WTC11 (cell line): ENCODE measurements around the gene PTPN2. TPM values are rescaled to one million over a fixed set of nuclear protein-coding genes. Genes with fewer than 3 reads are reported as not detected.

Experiments used
- ATAC-seq: fragments of 200-7000 bp; cut with Tn5 transposase; 2 replicates; pipeline ENCODE4 v1.10.0; 2021; ENCODE audit warnings: mild to moderate bottlenecking, moderate library complexity
- CTCF ChIA-PET: fragments of 300-600 bp; sonication (Branson Sonifier 250); formaldehyde crosslinking; loops from one replicate; lab custom pipeline; 2021; ENCODE audit warnings: antibody characterized with exemption; lab: Charles Lee
- POLR2A ChIA-PET: fragments of 350-600 bp; sonication (Branson Sonifier 250); formaldehyde crosslinking; loops from one replicate; lab custom pipeline; 2021; ENCODE audit warnings: antibody characterized with exemption; lab: Charles Lee
- DNase-seq: peaks from one replicate; pipeline ENCODE4 v3.0.0; 2021; ENCODE audit warnings: low spot score
- H3K27ac Mint-ChIP-seq: 2 replicates; pipeline ENCODE4 v1.8.0; 2021; ENCODE audit warnings: mixed read lengths
- H3K27me3 Mint-ChIP-seq: 2 replicates; pipeline ENCODE4 v1.8.0; 2021; ENCODE audit warnings: low read depth, mild to moderate bottlenecking, moderate library complexity, mixed read lengths
- H3K36me3 Mint-ChIP-seq: 2 replicates; pipeline ENCODE4 v1.8.0; 2021; ENCODE audit warnings: mixed read lengths
- H3K4me1 Mint-ChIP-seq: 2 replicates; pipeline ENCODE4 v1.8.0; 2022; ENCODE audit warnings: mixed read lengths
- H3K4me3 Mint-ChIP-seq: 2 replicates; pipeline ENCODE4 v1.8.0; 2021; ENCODE audit warnings: mild to moderate bottlenecking, moderate library complexity, mixed read lengths
- H3K9me3 Mint-ChIP-seq: 2 replicates; pipeline ENCODE4 v1.8.0; 2021; ENCODE audit warnings: mixed read lengths
- ATF2 ChIP-seq: sonication (generic); formaldehyde crosslinking; IDR thresholded peaks from 2 replicates; pipeline ENCODE4 v1.8.1; 2022; ENCODE audit warnings: low read depth, missing genetic modification reagents, borderline replicate concordance
- E2F4 ChIP-seq: sonication (generic); formaldehyde crosslinking; IDR thresholded peaks from 2 replicates; pipeline ENCODE4 v1.8.1; 2022; ENCODE audit warnings: low read depth, mild to moderate bottlenecking, moderate library complexity, missing genetic modification reagents, borderline replicate concordance
- ETV6 ChIP-seq: sonication (generic); formaldehyde crosslinking; IDR thresholded peaks from 2 replicates; pipeline ENCODE4 v1.8.1; 2022; ENCODE audit warnings: mild to moderate bottlenecking, missing genetic modification reagents
- FOXK1 ChIP-seq: sonication (generic); formaldehyde crosslinking; IDR thresholded peaks from 2 replicates; pipeline ENCODE4 v1.8.0; 2022; ENCODE audit warnings: mild to moderate bottlenecking, moderate library complexity, missing genetic modification reagents
- FOXP1 ChIP-seq: sonication (generic); formaldehyde crosslinking; IDR thresholded peaks from 2 replicates; pipeline ENCODE4 v1.8.0; 2022; ENCODE audit warnings: missing genetic modification reagents, mild to moderate bottlenecking, moderate library complexity, borderline replicate concordance
- GABPB1 ChIP-seq: sonication (generic); formaldehyde crosslinking; IDR thresholded peaks from 2 replicates; pipeline ENCODE4 v1.8.1; 2023; ENCODE audit warnings: mild to moderate bottlenecking, missing genetic modification reagents
- GTF2I ChIP-seq: fragments of 250-450 bp; sonication (Bioruptor Pico); conservative IDR thresholded peaks from 2 replicates; pipeline ENCODE4 v1.4.0; 2021; ENCODE audit warnings: mild to moderate bottlenecking
- JAZF1 ChIP-seq: fragments of 250-450 bp; sonication (Bioruptor Pico); IDR thresholded peaks from 2 replicates; pipeline ENCODE4 v1.9.0; 2021; ENCODE audit warnings: moderate library complexity, mild to moderate bottlenecking, inconsistent platforms
- MYBL2 ChIP-seq: sonication (generic); formaldehyde crosslinking; IDR thresholded peaks from 2 replicates; pipeline ENCODE4 v1.8.1; 2023; ENCODE audit warnings: mild to moderate bottlenecking, moderate library complexity, missing genetic modification reagents
- NFATC4 ChIP-seq: fragments of 250-450 bp; sonication (Bioruptor Pico); IDR thresholded peaks from 2 replicates; pipeline ENCODE4 v1.9.0; 2021; ENCODE audit warnings: mild to moderate bottlenecking
- SMAD4 ChIP-seq: sonication (generic); formaldehyde crosslinking; IDR thresholded peaks from 2 replicates; pipeline ENCODE4 v1.8.0; 2022; ENCODE audit warnings: mild to moderate bottlenecking, missing genetic modification reagents
- TCF7 ChIP-seq: sonication (generic); formaldehyde crosslinking; IDR thresholded peaks from 2 replicates; pipeline ENCODE4 v1.8.0; 2022; ENCODE audit warnings: mild to moderate bottlenecking, low read depth, missing genetic modification reagents, moderate library complexity
- TEAD1 ChIP-seq: sonication (generic); formaldehyde crosslinking; IDR thresholded peaks from 2 replicates; pipeline ENCODE4 v1.8.0; 2022; ENCODE audit warnings: mild to moderate bottlenecking, missing genetic modification reagents
- ZMAT4 ChIP-seq: fragments of 250-450 bp; sonication (Bioruptor Pico); IDR thresholded peaks from 2 replicates; pipeline ENCODE4 v1.9.0; 2021; ENCODE audit warnings: mild to moderate bottlenecking
- ZNF263 ChIP-seq: sonication (generic); formaldehyde crosslinking; IDR thresholded peaks from 2 replicates; pipeline ENCODE4 v1.8.1; 2022; ENCODE audit warnings: low read depth, mild to moderate bottlenecking, moderate library complexity, missing genetic modification reagents
- ZNF281 ChIP-seq: sonication (generic); formaldehyde crosslinking; IDR thresholded peaks from 2 replicates; pipeline ENCODE4 v1.8.0; 2023; ENCODE audit warnings: mild to moderate bottlenecking, missing genetic modification reagents
- ZNF423 ChIP-seq: fragments of 250-450 bp; sonication (Bioruptor Pico); IDR thresholded peaks from 2 replicates; pipeline ENCODE4 v2.1.2; 2022; ENCODE audit warnings: mild to moderate bottlenecking, moderate library complexity
- ZNF512 ChIP-seq: sonication (generic); formaldehyde crosslinking; IDR thresholded peaks from 2 replicates; pipeline ENCODE4 v1.8.1; 2022; ENCODE audit warnings: missing genetic modification reagents, borderline replicate concordance
- ZNF532 ChIP-seq: fragments of 250-450 bp; sonication (Bioruptor Pico); IDR thresholded peaks from 2 replicates; pipeline ENCODE4 v1.9.0; 2021; ENCODE audit warnings: mild to moderate bottlenecking, borderline replicate concordance
- total RNA-seq: library from RNA; stranded (reverse); gene quantifications from 3 replicates; pipeline ENCODE4 v1.2.3, GENCODE V29; 2021

The PTPN2 gene
- total RNA-seq, 1 experiment from 2014 or later = 37.7 TPM

- no peak for ATAC-seq
- Mint-ChIP-seq H3K27ac (no peak overlapping the region; the same call in 1 of the 2 replicates), H3K4me1 (no peaks in the 10 kb centered on the region), H3K27me3 (peaks cover 16% of the 10 kb centered on the region), H3K9me3 (no peaks in the 10 kb centered on the region), H3K36me3 (no peaks in the 10 kb centered on the region), H3K4me3 (no peak overlapping the region)
- DNase-seq = no peak
- CTCF ChIA-PET = interaction anchor here (1.3 kb wide), 1 partner anchor 16 kb away, joined by 5 read pairs; no protein-coding TSS in a partner anchor
- POLR2A ChIA-PET = no interaction called here
- TF ChIP-seq ZMAT4 = no peak
- no peak for TF ChIP-seq ZNF263
- no peak for TF ChIP-seq NFATC4 (CRISPR knock-in tag)
- no peak for TF ChIP-seq ZNF512 (CRISPR knock-in tag)
- no peak for TF ChIP-seq TCF7 (CRISPR knock-in tag)
Measured at GRCh38 chr18:12783524-12783923, 100.5 kb downstream of the PTPN2 start.

- Mint-ChIP-seq H3K27ac (no peak overlapping the region), H3K4me1 (no peaks in the 10 kb centered on the region), H3K4me3 (no peak overlapping the region), H3K36me3 (no peaks in the 10 kb centered on the region), H3K27me3 (peaks cover 26% of the 10 kb centered on the region), H3K9me3 (no peaks in the 10 kb centered on the region)
- no peak for DNase-seq
- TF ChIP-seq FOXK1 (no peak), FOXP1 (CRISPR knock-in tag) (no peak), GABPB1 (CRISPR knock-in tag) (no peak), ZNF281 (CRISPR knock-in tag) (no peak), GTF2I (CRISPR knock-in tag) (no peak), MYBL2 (CRISPR knock-in tag) (no peak), SMAD4 (CRISPR knock-in tag) (no peak), ZNF423 (CRISPR knock-in tag) (no peak), TEAD1 (CRISPR knock-in tag) (no peak), ATF2 (CRISPR knock-in tag) (no peak)
- ATAC-seq = no peak
- CTCF ChIA-PET = interaction anchor here (1.3 kb wide), 1 partner anchor 15 kb away, joined by 5 read pairs; no protein-coding TSS in a partner anchor
- POLR2A ChIA-PET = no interaction called here
Measured at GRCh38 chr18:12782521-12782920, 101.5 kb downstream of the PTPN2 start.

GRCh38 chr18:12779456-12779855 lies 104.6 kb downstream of the PTPN2 start:
- CTCF ChIA-PET = interaction anchor here (1.1 to 1.3 kb wide), 2 partner anchors 12 to 52 kb away, joined by 3 to 5 read pairs; no protein-coding TSS in a partner anchor
- H3K9me3 Mint-ChIP-seq = peaks cover 7% of the 10 kb centered on the region
- DNase-seq (no peak), ATAC-seq (no peak)
- H3K4me3 Mint-ChIP-seq = no peak overlapping the region
- peaks cover 48% of the 10 kb centered on the region for H3K27me3 Mint-ChIP-seq
- no peaks in the 10 kb centered on the region for H3K4me1 Mint-ChIP-seq
- POLR2A ChIA-PET = no interaction called here
- peaks cover 5% of the 10 kb centered on the region for H3K36me3 Mint-ChIP-seq
- H3K27ac Mint-ChIP-seq = no peak overlapping the region
- TF ChIP-seq ZNF512 (CRISPR knock-in tag) (no peak), E2F4 (CRISPR knock-in tag) (no peak), ETV6 (CRISPR knock-in tag) (no peak), JAZF1 (no peak), ZNF532 (no peak)
